GM10847 (cell line): Measurements from ENCODE around the gene CLIC6.

Source experiments
- POLR2A ChIP-seq: IDR thresholded peaks from 2 replicates; pipeline ENCODE4 v1.6.1; 2011; ENCODE audit not compliant: insufficient read length; ENCODE audit errors: extremely low read depth

Gene CLIC6

DNA sequence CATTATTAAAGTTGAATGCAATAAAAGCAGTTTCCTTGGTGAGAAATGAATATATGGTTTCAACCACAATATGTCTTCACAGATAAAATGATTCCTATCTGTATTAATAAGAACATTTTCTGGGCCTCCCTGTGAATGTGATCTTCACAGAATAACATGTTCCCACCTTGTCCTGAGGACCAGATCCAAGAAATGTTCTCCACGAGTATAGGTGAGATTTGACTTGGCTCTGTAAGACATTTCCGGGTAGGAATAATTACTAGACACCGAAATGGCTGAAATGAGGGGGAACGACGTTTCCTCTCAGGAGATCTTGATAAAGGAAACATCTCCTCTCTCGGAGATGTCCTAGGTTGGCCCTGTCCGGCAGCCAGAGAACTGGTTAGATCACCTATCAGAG, 61.4 kb downstream of the CLIC6 start:
- TF ChIP-seq POLR2A = no peak

DNA sequence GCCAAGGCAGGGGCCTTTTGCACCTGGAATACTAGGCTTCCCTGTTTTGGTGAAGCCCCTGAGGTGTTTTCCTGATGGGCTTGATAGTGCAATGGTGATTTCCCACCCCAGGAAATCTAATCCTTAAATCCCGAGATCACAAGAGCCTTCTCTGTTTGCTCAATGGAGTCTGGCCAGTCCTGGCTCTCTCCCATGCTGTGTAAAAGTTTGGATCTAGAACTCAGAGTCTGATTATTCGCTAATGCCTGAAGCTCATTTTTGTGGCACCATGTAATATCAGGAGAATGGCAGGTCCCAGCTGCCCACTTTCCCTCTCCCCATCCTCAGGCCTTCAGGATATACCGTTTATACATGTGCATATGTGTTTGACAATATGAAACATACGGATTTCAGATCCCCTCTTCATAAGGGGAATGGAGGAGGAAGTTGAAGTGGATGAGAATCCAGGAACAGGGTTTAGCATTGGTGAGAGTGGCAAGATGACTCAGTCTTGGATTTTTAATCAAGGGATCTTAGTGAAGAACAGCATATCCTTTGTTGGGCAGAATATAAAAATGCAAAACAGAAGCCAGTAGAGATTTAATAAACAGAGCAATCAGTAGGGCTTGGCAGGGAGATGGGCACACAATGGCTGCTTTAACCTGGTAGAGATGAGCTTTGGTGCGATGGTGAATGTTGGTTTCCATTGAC, 62.1 kb downstream of the CLIC6 start:
- TF ChIP-seq POLR2A = no peak

DNA sequence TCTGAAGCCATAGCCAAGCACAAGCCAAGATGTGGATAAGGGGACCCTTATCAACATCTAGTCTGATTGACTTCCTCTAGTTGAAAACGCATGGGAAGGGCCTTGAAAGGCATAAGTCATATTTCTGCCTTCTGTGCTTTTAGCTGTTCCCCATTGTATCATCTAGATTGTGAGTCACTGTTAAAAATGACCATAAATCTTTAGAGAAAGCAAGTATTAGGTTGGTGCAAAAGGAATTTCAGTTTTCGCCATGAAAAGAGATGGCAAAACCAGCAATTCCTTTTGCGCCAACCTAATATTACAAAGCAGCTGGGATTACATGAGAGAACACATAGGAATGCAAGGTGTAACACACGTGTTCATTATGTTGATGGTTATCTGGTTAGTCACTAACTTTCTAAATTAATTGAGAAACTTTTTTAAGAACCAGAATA, 63.6 kb downstream of the CLIC6 start:
- no peak for TF ChIP-seq POLR2A

DNA sequence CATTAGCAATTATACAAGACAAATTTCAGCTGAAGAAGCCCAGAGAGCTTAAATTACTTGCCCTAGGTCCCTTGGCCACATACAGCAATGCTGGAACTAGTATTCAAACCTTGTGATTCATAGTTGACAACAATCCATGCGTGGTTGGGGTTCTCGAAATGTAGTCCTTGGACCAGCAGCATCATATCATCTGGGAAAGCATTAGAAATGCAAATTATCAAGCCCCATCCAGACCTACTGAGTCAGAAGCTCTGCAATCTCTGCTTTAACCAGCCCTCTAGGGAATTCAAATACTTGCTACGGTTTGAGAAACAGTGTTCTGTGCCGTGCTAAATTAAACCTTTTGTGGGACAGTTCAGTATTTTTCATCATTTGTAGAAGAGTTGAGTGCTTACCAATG, 65.1 kb downstream of the CLIC6 start:
- TF ChIP-seq POLR2A = no peak

DNA sequence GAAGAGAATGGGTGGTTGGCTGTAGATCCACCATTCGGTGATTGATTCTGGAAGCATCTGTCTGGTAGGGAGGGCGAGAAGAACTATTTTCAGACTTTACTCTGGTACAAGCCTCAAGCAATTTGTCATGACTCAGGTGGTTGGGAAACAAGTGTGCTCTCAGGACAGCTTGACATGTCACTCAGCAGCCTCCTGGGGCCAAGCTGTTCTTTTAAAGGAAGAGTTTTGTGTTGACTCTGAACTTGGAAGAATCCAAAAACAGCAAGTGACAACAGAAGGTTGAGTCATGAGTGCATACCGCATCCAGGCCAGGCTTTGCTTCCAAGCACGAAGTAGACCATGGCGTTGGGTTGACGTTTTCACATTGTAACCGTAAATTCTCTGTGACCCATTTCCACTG, 65.9 kb downstream of the CLIC6 start:
- TF ChIP-seq POLR2A = no peak

DNA sequence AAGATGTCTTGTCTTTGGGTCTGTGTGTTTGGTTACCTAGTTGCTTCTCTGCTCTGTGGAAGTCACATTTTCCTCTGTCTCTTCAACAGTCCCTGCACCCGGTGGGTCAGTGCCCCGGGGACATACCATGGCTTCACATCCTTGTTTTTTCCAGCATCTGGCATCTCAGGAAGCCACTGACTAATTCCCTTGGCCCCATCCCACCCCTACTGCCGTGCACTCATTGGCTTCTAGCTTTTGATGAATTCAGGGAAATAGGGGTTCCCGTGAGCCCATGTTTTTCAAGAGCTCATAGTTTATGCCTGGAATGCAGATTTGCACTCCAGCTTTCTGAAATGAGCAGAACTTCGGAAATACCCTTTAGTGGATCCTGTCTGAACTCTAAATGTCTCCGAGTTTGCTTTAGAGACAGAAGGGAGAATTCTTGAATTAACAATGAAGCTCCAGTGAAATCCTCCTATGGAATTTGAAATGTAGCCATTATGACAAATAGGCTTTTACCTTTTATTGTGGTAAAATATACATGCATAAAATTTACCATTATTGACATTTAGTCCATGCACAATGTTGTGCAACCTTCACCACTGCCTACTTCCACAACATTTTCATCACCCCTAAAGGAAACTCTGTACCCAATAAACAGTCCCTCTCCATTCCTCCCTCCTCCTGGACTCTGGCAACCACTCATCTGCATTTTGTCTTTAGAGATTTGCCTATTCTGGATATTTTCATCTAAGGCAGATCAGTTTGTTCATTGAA, 67.5 kb downstream of the CLIC6 start:
- no peak for TF ChIP-seq POLR2A

DNA sequence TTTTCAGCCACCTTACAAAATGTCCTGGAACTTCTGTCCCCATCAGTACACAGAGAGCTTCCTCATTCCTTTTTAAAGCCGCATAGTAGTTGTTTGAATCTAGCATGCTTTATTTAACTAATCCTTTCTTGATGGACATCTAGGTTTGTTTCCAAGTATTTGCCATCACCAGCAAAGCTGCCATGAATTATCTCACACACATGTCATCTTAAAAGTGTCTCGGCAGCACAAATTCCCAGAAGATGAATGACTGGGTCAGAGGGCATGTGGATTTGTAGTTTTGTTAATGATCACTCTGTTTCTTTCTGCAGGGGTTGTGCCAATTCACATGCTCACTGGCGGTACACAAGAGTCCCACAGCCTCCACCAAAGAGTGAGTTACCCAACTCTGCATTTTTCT, 68.3 kb downstream of the CLIC6 start:
- TF ChIP-seq POLR2A = no peak

DNA sequence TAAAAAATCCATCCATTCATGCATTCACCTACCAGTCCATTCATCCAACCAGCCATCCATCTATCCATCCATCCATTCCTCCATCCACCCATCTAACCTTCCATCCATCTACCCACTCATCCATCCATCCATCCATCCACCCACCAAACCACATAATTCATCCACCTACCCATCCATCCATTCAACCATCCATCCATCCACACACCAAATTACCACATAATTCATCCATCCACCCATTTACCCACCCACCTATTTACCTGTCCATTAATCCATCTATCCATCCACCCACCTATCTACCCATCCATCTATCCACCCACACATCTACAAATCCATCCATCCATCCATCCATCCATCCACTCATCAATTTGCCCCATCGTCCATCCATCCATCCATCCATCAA, 71.4 kb downstream of the CLIC6 start:
- no peak for TF ChIP-seq POLR2A

DNA sequence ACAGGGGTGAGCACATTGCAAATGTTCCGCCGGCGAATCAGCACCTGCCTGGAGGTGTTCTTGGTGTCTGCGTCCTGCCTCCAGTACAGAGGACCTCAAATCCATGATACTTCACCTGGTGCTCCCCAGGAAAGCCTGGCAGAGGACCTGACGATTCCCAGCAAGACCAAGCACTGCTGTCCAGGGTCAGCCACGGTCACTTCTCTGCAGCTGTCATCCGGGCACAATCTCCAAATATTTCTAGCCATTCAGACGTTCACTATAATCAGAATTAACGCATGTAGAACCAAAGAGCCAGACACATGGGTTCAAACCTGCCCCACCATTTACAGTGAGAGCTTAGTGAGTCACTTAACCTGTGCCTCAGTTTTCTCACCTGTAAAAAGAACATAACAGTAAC, 74.5 kb downstream of the CLIC6 start:
- no peak for TF ChIP-seq POLR2A

DNA sequence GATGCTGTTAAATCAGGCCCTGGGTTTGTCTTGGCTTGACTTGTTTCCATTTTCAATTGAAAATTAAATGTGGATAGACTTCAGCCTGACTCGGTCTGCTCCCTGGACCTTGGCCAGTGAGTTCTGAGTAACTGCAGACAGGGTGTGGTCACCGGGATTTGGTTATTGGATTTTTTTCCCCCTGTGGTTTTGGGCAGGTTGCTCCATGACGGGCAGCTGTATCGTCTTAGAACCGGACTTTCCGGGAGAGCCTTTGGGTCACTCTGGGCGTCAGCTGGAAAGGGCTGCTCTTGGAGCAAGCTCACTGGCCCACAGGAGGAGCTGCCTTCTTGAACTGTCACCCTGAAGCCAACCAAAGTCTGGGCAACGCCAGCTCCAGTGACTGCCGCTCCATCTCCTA, 75.0 kb downstream of the CLIC6 start:
- no peak for TF ChIP-seq POLR2A

DNA sequence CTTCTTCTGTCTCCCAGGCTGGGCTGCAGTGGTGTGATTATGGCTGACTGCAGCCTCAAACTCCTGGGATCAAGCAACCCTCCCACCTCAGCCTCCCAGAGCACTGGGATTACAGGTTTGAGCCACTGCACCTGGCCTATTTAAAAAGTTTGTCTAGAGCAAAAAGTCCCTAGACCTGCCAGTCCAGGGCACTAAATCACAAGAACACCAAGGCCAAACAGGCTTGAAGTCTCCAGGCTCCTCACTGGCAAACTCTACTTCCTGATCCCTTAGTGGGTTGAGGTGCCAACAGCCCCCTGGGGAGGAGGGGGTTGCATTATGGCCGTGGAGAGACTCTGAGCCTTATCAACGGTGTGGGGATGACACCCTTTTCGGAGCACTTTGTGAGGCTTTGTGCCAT, 76.0 kb downstream of the CLIC6 start:
- TF ChIP-seq POLR2A = no peak

DNA sequence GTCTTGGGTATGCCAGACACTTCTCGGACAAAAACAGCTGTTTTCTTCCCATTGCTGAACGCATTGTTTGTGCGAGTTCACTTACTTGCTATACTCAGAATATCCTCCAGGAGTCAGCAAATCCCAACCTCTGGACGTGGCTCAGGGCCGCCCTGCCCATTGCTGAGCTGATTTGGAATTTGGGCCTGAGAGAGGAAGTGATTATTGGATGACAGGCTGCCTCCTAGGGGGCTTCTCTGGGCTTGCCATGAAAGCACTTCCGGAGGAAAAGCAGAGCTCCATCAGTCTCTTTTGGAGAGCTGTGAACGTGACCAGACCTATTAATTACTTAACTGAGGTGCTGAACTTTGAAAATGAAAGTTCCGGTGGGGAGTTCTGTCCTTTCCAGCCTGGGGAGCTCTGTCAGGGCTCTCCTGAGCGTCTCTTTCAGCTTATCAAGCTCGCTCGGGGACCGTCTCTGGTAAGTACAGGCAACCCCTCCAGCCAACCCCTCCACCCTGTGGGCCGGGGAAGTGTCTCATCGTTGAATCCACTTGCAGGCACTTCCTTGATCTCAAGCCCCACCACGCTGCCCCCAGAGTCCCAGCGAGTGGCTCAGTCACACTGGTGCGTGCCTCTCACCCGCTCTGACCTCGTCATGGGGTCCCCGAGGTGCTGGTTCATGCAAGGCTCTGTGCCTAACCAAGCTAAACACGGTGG, 76.9 kb downstream of the CLIC6 start:
- no peak for TF ChIP-seq POLR2A

DNA sequence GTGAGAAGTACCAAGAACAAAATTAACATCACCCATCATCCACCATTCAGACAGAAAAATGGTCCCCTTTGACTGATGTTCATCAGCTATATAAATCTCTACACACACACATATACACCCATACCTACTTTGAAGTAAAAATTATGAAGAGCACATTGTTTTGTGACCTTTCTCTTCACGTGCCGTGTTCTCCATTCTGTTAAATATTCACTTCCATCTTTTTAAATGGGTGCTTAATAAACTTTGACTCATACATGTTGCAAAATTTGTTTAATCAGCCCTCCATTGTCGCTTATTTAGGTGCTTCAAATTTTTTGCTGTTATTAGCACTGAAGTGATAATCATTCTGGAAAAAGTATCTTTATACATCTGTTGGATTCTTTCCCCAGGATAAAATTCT, 80.1 kb downstream of the CLIC6 start:
- TF ChIP-seq POLR2A = no peak

DNA sequence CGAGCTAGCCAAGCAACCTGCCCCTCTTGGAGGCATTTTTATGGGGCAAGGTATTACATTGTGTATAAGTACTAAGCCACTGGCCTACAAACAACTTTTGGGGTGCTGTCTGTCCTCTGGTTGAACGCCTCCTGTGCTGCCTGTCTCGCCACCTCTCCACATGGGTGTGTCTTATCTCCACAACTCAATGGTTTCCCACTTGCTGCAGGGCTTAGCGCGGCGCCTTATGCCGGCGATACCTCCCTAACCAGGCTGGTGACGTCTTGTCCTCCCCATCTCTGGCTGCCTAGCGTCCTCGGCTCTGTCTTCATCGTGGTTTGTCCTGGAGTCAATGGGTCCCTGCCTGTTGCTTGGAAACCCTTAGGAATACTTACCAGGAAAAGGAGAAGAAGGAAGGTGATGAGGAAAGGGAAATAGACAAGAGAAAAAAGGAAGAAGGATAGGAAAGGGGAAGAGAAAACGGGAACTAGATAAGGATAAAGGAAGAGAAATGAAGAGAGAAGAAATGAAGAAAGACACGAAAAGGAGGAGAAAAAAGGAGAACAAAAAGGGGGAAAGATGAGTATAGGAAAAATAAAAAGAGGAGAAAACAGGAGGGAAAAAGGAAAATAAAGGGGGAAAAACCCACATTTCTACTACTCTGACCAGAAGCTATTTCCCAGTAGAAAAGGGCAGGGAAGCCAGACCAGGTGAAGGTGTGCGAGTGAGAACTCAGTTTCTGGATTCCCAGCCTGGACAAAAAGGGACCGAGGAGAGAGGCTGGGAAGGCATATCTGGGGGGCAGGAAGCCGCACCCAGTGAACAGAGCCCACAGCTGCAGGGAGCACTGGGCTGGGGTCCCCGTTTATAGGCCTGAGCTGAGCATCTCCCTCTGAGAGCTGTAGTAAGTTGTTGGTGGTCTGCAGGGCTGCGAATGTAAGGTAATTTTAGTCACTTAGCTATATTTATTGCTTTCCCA, 86.2 kb downstream of the CLIC6 start:
- no peak for TF ChIP-seq POLR2A

DNA sequence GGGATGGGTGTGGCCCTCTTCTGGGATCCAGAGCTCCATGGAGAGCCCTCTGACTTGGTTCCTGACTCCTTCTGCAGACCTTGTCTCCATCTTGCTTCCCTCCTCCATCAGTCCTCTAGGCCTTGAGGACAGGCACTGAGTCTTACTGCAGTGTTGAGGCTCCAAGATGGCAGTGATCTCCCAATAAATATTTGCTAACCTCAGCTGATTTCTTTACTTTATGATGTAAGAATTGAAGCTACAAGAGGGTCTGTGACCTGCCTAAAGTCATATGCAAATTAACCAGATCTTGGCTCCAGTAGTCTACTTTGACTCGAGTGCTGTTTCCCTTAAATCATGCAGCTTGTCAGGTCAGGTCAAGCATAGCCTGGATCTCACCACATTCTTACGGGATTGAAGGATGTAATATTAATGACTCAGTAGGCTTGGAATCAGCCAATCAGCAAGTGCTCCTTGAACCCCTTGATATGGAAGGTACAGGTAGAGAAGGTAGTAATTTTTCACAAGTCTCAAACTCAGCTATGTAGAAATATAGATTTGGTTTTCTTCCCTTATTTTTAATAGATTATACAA, 93.0 kb downstream of the CLIC6 start:
- no peak for TF ChIP-seq POLR2A

DNA sequence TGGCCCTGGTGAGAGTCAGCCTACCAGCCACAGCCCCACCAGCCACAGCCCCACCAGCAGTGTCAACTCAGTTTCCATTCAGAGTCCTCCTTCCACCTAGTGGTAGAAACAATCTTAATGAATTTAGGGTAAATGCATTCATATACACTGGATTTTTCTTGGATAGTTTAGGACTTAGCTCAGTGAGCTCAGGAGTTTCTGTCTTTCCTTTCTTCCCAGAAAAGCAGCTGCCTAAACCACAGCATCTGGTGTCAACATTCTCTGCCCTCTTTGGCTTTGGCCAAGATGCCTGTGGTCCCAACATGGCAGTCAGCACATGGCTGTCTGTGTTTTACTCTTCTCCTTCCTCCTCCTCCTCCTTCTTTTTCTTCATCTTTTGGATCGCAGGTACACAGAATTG, 94.0 kb downstream of the CLIC6 start:
- no peak for TF ChIP-seq POLR2A
